IMR-90 (cell line): ENCODE data around the gene CEP20. TPM values are rescaled to one million over a fixed set of nuclear protein-coding genes. Genes with fewer than 3 reads are reported as not detected.

Source experiments
- ATAC-seq: fragments of 200-7000 bp; cut with Tn5 transposase; 2 replicates; pipeline ENCODE4 v1.9.1; 2020; ENCODE audit warnings: low read depth, mild to moderate bottlenecking, moderate library complexity
- BruUV-seq: library from RNA; stranded (reverse); fragments of 400-500 nt; replicated peaks from 2 replicates; lab custom pipeline; 2021; lab: Mats Ljungman, UMichigan
- CTCF ChIA-PET: fragments of 300-600 bp; formaldehyde crosslinking; extraction: SDS; loops from one replicate; lab custom pipeline; 2021; ENCODE audit warnings: antibody characterized with exemption; lab: Yijun Ruan, JAX
- POLR2A ChIA-PET: fragments of 300-600 bp; sonication (Branson Sonifier 250); formaldehyde crosslinking; loops from one replicate; lab custom pipeline; 2022; ENCODE audit warnings: antibody characterized with exemption; ENCODE audit not compliant: unreplicated experiment; lab: Charles Lee
- DNase-seq: peaks from one replicate; pipeline ENCODE4 v3.0.0; 2013
- H2AFZ ChIP-seq: replicated peaks from 2 replicates; pipeline ENCODE3; 2013; ENCODE audit warnings: low read length, mild to moderate bottlenecking; ENCODE audit not compliant: poor library complexity
- H2AK5ac ChIP-seq: 2 replicates; pipeline ENCODE4 v1.6.1; 2013; ENCODE audit warnings: low read depth, low read length, inconsistent platforms
- H2AK9ac ChIP-seq: replicated peaks from 2 replicates; pipeline ENCODE3; 2013; ENCODE audit warnings: mild to moderate bottlenecking, low read depth, low read length, moderate library complexity; ENCODE audit not compliant: poor library complexity
- H2BK120ac ChIP-seq: 2 replicates; pipeline ENCODE4 v1.6.1; 2013; ENCODE audit warnings: low read depth, low read length, inconsistent platforms
- H2BK15ac ChIP-seq: 3 replicates; pipeline ENCODE4 v1.6.1; 2013; ENCODE audit warnings: low read depth, low read length, inconsistent platforms
- H2BK20ac ChIP-seq: 2 replicates; pipeline ENCODE4 v1.6.1; 2013; ENCODE audit warnings: low read depth, mild to moderate bottlenecking, inconsistent platforms, low read length, moderate library complexity
- H2BK5ac ChIP-seq: 2 replicates; pipeline ENCODE4 v1.6.1; 2013; ENCODE audit warnings: mild to moderate bottlenecking, low read depth, low read length, inconsistent platforms; ENCODE audit not compliant: poor library complexity, severe bottlenecking
- H3K14ac ChIP-seq: replicated peaks from 2 replicates; pipeline ENCODE4 v1.6.1; 2013; ENCODE audit warnings: low read depth, low read length, inconsistent platforms
- H3K18ac ChIP-seq: 2 replicates; pipeline ENCODE4 v1.6.1; 2013; ENCODE audit warnings: low read depth, low read length, control low read depth
- H3K23ac ChIP-seq: 2 replicates; pipeline ENCODE4 v1.6.1; 2013; ENCODE audit warnings: low read depth, low read length, inconsistent platforms
- H3K27ac ChIP-seq: 2 replicates; pipeline ENCODE4 v1.5.1; 2013; ENCODE audit warnings: mild to moderate bottlenecking, control low read depth, low read length; ENCODE audit not compliant: insufficient read depth
- H3K27me3 ChIP-seq: 2 replicates; pipeline ENCODE4 v1.6.1; 2013; ENCODE audit warnings: low read length; ENCODE audit not compliant: control insufficient read depth, insufficient read depth
- H3K36me3 ChIP-seq: 2 replicates; pipeline ENCODE4 v1.6.1; 2013; ENCODE audit warnings: low read length, mixed read lengths; ENCODE audit not compliant: control insufficient read depth, insufficient read depth
- H3K4ac ChIP-seq: 2 replicates; pipeline ENCODE4 v1.6.1; 2013; ENCODE audit warnings: low read depth, low read length, inconsistent platforms
- H3K4me1 ChIP-seq: 2 replicates; pipeline ENCODE4 v1.6.1; 2013; ENCODE audit warnings: low read length, mixed read lengths; ENCODE audit not compliant: control insufficient read depth, insufficient read depth
- H3K4me2 ChIP-seq: 2 replicates; pipeline ENCODE4 v1.6.1; 2013; ENCODE audit warnings: low read depth, mild to moderate bottlenecking, control low read depth, low read length, moderate library complexity
- H3K4me3 ChIP-seq: 2 replicates; pipeline ENCODE4 v1.5.1; 2013; ENCODE audit warnings: low read depth, mild to moderate bottlenecking, control low read depth, low read length, moderate library complexity; ENCODE audit not compliant: insufficient read depth
- H3K56ac ChIP-seq: 2 replicates; pipeline ENCODE4 v1.6.1; 2013; ENCODE audit warnings: low read length, inconsistent platforms; ENCODE audit not compliant: insufficient read depth; ENCODE audit errors: extremely low read depth
- H3K79me1 ChIP-seq, 2 experiments: 2 replicates each; pipeline ENCODE4 v1.6.1; 2013; ENCODE audit warnings: low read length in 2 of 2, inconsistent platforms in 1 of 2, low read depth in 1 of 2
- H3K9ac ChIP-seq: 2 replicates; pipeline ENCODE4 v1.6.1; 2013; ENCODE audit warnings: low read depth, low read length, control low read depth
- H3K9me1 ChIP-seq: 2 replicates; pipeline ENCODE4 v1.6.1; 2013; ENCODE audit warnings: low read length, inconsistent platforms; ENCODE audit not compliant: insufficient read depth
- H3K9me3 ChIP-seq: 2 replicates; pipeline ENCODE4 v1.6.1; 2013; ENCODE audit warnings: low read length; ENCODE audit not compliant: control insufficient read depth, insufficient read depth
- H4K20me1 ChIP-seq: 2 replicates; pipeline ENCODE4 v1.6.1; 2013; ENCODE audit warnings: low read length, inconsistent platforms; ENCODE audit not compliant: insufficient read depth
- H4K5ac ChIP-seq: 2 replicates; pipeline ENCODE4 v1.6.1; 2013; ENCODE audit warnings: mild to moderate bottlenecking, low read depth, low read length, control low read depth
- H4K8ac ChIP-seq, 2 experiments: 2 replicates each; pipeline ENCODE4 v1.6.1; 2013; ENCODE audit warnings: low read depth in 2 of 2, low read length in 2 of 2, control low read depth in 1 of 2, inconsistent platforms in 1 of 2
- H4K91ac ChIP-seq: 2 replicates; pipeline ENCODE4 v1.6.1; 2013; ENCODE audit warnings: low read depth, low read length, inconsistent platforms; ENCODE audit not compliant: insufficient read depth
- BHLHE40 ChIP-seq: fragments of 150-350 bp; IDR thresholded peaks from 2 replicates; pipeline ENCODE4 v1.6.1; 2016; ENCODE audit warnings: mild to moderate bottlenecking, low read depth, low read length
- CEBPB ChIP-seq: IDR thresholded peaks from 2 replicates; pipeline ENCODE4 v1.6.1; 2012; ENCODE audit warnings: low read depth, low read length, improper control_type of control experiment
- CHD1 ChIP-seq: IDR thresholded peaks from 2 replicates; pipeline ENCODE4 v1.6.1; 2012; ENCODE audit warnings: low read depth, low read length, improper control_type of control experiment
- MAFK ChIP-seq: IDR thresholded peaks from 2 replicates; pipeline ENCODE4 v1.6.1; 2012; ENCODE audit warnings: low read depth, low read length, improper control_type of control experiment
- MAZ ChIP-seq: IDR thresholded peaks from 2 replicates; pipeline ENCODE4 v1.6.1; 2012; ENCODE audit warnings: low read depth, mild to moderate bottlenecking, low read length, improper control_type of control experiment, moderate library complexity, borderline replicate concordance
- NFE2L2 ChIP-seq: fragments of 150-350 bp; IDR thresholded peaks from 2 replicates; pipeline ENCODE4 v1.6.1; 2016; ENCODE audit warnings: low read depth, mild to moderate bottlenecking, low read length
- POLR2A ChIP-seq: IDR thresholded peaks from 2 replicates; pipeline ENCODE4 v1.6.1; 2012; ENCODE audit warnings: mild to moderate bottlenecking, low read depth, low read length
- RFX5 ChIP-seq: IDR thresholded peaks from 2 replicates; pipeline ENCODE4 v1.8.0; 2012; ENCODE audit warnings: low read depth, mild to moderate bottlenecking, low read length, moderate library complexity
- WGBS, 2 experiments: methylation state at CpG; one replicate each; pipeline versions ENCODE4 v1.1.5 to v1.1.7; 2013; ENCODE audit warnings: missing lambda C conversion rate in 2 of 2; ENCODE audit not compliant: insufficient read length in 1 of 2; ENCODE audit errors: extremely low coverage in 2 of 2; 5-methylcytosine and 5-hydroxymethylcytosine counted together
- dilution Hi-C: fragments of 300-500 bp; cut with HindIII; formaldehyde crosslinking; loops from one replicate; pipeline ENCODE4 v1.14.3; 2018; ENCODE audit warnings: low sequenced_read_pairs; ENCODE audit not compliant: unreplicated experiment
- in situ Hi-C: fragments of 300-500 bp; cut with MboI; formaldehyde crosslinking; loops from 3 replicates; pipeline ENCODE4 v1.14.3; 2019; ENCODE audit warnings: low sequenced_read_pairs, inconsistent platforms, mixed read lengths
- intact Hi-C: fragments of 100-400 bp; cut with micrococcal nuclease; formaldehyde crosslinking; loops from 2 replicates; pipeline ENCODE4 v1.10.0; 2022
- polyA plus RNA-seq, 3 experiments: library from polyadenylated mRNA; depleted of rRNA; stranded (reverse); fragments of >200 nt; gene quantifications; 2 replicates each; pipeline ENCODE4 v1.2.3, GENCODE V29; 2012; ENCODE audit warnings: low replicate concordance in 1 of 3
- total RNA-seq: library from RNA; depleted of rRNA; stranded (reverse); fragments of >200 nt; gene quantifications from 2 replicates; pipeline ENCODE4 v1.2.3, GENCODE V29; 2012
- TF ChIP-seq, protein P1 (sequence below): fragments of 150-350 bp; IDR thresholded peaks from 2 replicates; pipeline ENCODE4 v1.6.1; 2017; ENCODE audit warnings: mild to moderate bottlenecking, antibody characterized with exemption, low read length, low read depth
- TF ChIP-seq, protein P2 (sequence below): conservative IDR thresholded peaks from 2 replicates; pipeline ENCODE4 v1.5.1; 2012; ENCODE audit warnings: mild to moderate bottlenecking, low read depth, low read length, improper control_type of control experiment
- TF ChIP-seq, protein P3 (sequence below): fragments of 150-350 bp; IDR thresholded peaks from 2 replicates; pipeline ENCODE4 v1.6.1; 2016; ENCODE audit warnings: low read depth, mild to moderate bottlenecking, low read length, moderate library complexity, borderline replicate concordance

The CEP20 gene
- total and polyA plus RNA-seq, 2 of the 4 experiments (the other 2 are of a cell fraction), result 28.8 to 40.1 TPM

- H3K9ac ChIP-seq, result no peak overlapping the region
- DNase-seq, result no peak
- H4K20me1 ChIP-seq, result no peaks in the 10 kb centered on the region
- in situ Hi-C loops (loop anchor here (5.0 kb wide), 1 partner anchor 54 kb away; no protein-coding TSS in a partner anchor), dilution Hi-C loops (no loop called here), intact Hi-C loops (no loop called here)
- no peaks in the 10 kb centered on the region for H3K79me1 ChIP-seq
- no peak overlapping the region for H4K91ac ChIP-seq
- no peak overlapping the region for H2BK120ac ChIP-seq
- POLR2A ChIA-PET, result no interaction called here
- H3K9me1 ChIP-seq, result no peaks in the 10 kb centered on the region
- H2BK5ac ChIP-seq, result no peak overlapping the region
- WGBS, 2 experiments, result no CpG with 5 or more reads among the region's 6 CpGs
- H3K4me3 ChIP-seq, result no peak overlapping the region
- no peak overlapping the region for H2AK5ac ChIP-seq
- H4K5ac ChIP-seq, result no peak overlapping the region
- CTCF ChIA-PET, result no interaction called here
- TF ChIP-seq MAZ (no peak), NFE2L2 (no peak), CEBPB (no peak), CHD1 (no peak), RFX5 (no peak), BHLHE40 (no peak), POLR2A (no peak), MAFK (no peak)
- TF ChIP-seq, protein P1, sequence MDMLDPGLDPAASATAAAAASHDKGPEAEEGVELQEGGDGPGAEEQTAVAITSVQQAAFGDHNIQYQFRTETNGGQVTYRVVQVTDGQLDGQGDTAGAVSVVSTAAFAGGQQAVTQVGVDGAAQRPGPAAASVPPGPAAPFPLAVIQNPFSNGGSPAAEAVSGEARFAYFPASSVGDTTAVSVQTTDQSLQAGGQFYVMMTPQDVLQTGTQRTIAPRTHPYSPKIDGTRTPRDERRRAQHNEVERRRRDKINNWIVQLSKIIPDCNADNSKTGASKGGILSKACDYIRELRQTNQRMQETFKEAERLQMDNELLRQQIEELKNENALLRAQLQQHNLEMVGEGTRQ, result no peak
- TF ChIP-seq, protein P2, sequence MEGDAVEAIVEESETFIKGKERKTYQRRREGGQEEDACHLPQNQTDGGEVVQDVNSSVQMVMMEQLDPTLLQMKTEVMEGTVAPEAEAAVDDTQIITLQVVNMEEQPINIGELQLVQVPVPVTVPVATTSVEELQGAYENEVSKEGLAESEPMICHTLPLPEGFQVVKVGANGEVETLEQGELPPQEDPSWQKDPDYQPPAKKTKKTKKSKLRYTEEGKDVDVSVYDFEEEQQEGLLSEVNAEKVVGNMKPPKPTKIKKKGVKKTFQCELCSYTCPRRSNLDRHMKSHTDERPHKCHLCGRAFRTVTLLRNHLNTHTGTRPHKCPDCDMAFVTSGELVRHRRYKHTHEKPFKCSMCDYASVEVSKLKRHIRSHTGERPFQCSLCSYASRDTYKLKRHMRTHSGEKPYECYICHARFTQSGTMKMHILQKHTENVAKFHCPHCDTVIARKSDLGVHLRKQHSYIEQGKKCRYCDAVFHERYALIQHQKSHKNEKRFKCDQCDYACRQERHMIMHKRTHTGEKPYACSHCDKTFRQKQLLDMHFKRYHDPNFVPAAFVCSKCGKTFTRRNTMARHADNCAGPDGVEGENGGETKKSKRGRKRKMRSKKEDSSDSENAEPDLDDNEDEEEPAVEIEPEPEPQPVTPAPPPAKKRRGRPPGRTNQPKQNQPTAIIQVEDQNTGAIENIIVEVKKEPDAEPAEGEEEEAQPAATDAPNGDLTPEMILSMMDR, result no peak
- TF ChIP-seq, protein P3, sequence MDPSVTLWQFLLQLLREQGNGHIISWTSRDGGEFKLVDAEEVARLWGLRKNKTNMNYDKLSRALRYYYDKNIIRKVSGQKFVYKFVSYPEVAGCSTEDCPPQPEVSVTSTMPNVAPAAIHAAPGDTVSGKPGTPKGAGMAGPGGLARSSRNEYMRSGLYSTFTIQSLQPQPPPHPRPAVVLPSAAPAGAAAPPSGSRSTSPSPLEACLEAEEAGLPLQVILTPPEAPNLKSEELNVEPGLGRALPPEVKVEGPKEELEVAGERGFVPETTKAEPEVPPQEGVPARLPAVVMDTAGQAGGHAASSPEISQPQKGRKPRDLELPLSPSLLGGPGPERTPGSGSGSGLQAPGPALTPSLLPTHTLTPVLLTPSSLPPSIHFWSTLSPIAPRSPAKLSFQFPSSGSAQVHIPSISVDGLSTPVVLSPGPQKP, result no peak
- no peak overlapping the region for H3K18ac ChIP-seq
- no peaks in the 10 kb centered on the region for H3K9me3 ChIP-seq
- no peak overlapping the region for H2AFZ ChIP-seq
- H4K8ac ChIP-seq, result no peak overlapping the region
- H3K4me2 ChIP-seq, result no peak overlapping the region
- H3K56ac ChIP-seq, result no peak overlapping the region
- no peak overlapping the region for H3K4ac ChIP-seq
- H3K4me1 ChIP-seq, result peaks cover 3% of the 10 kb centered on the region
- H3K27me3 ChIP-seq, result peaks cover 2% of the 10 kb centered on the region; the same call in 1 of the 2 replicates
- no peaks in the 10 kb centered on the region for H3K36me3 ChIP-seq
- no peak overlapping the region for H3K27ac ChIP-seq
- BruUV-seq, result no TSS peak
- no peak overlapping the region for H3K23ac ChIP-seq
- no peak overlapping the region for H2BK20ac ChIP-seq
- H3K14ac ChIP-seq, result no peak overlapping the region
- no peak overlapping the region for H2AK9ac ChIP-seq
- ATAC-seq, result no peak
- no peak overlapping the region for H2BK15ac ChIP-seq
Measured at GRCh38 chr16:15830832-15831451, 57.5 kb downstream of the CEP20 start.
